HG02798 (cell line): Measurements from ENCODE around the gene WDR33.

Experiments
- ATAC-seq: cut with Tn5 transposase; IDR thresholded peaks from one replicate; pipeline ENCODE4 v1.9.1; 2021; ENCODE audit warnings: mild to moderate bottlenecking; ENCODE audit not compliant: unreplicated experiment, poor library complexity

WDR33 gene

GRCh38 chr2:127769587-127769986 lies 41.4 kb downstream of the WDR33 start:
- ATAC-seq = no peak

GRCh38 chr2:127768775-127769479 lies 42.0 kb downstream of the WDR33 start:
- no peak for ATAC-seq

- no peak for ATAC-seq
These were observed 47.2 kb downstream of the WDR33 start for GRCh38 chr2:127763776-127764175.

GRCh38 chr2:127762846-127763245 lies 48.1 kb downstream of the WDR33 start:
- no peak for ATAC-seq

GRCh38 chr2:127762441-127762840 lies 48.5 kb downstream of the WDR33 start:
- no peak for ATAC-seq

DNA sequence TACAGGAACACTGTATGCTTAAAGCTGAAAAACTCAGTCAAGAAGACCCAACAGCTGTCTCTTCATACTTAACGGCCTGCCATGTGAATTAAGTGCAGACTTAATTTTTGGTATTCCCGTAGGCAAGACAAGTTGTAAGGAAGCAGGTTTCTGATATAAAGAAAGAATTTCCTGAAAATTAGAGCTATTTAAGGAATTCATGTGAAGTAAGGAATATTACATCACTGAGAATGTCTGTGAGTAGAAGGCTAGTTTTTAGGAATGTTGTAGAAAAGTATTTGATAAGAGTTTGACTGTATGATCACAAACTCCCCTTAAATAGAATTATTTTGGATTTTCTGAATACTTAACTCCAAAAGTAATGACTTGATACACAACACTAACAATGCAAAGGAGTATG lies 51.0 kb downstream of the WDR33 start:
- ATAC-seq = no peak

DNA sequence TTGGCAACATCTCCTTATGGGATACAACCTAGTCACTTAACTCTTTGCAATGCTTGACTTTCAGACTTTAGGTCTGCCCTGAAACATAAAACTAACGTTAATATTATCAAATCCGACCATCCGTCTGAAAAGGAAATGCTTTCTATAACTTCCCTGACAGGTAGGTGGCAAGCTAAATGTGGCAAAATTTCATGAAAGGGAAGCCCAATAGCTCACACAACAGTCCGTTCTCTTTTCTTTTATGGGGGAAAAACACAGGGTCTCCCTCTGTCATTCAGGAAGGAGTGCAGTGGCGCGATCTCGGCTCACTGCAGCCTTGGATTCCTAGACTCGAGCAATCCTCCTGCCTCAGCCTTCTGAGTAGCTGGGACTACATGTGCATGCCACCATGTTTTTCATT lies 56.8 kb downstream of the WDR33 start:
- ATAC-seq = no peak

DNA sequence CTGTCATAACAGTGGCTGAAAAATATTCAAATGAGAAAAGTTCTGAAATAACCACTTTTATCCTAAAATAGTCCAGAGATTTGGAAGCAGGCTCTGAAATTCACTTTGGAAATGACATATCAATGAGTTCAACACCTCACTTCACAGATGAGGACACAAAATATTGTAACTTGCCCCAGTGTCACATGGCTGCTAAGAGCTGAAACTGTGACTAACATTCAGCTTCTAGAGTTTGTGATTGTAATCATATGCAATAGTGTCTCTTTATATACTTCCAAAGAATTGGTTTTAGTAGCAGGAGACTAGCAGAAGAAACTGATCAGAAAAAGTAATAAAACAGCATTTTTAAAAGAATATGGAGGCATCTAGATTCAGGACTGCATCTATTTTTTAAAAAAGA lies 57.6 kb downstream of the WDR33 start:
- no peak for ATAC-seq

DNA sequence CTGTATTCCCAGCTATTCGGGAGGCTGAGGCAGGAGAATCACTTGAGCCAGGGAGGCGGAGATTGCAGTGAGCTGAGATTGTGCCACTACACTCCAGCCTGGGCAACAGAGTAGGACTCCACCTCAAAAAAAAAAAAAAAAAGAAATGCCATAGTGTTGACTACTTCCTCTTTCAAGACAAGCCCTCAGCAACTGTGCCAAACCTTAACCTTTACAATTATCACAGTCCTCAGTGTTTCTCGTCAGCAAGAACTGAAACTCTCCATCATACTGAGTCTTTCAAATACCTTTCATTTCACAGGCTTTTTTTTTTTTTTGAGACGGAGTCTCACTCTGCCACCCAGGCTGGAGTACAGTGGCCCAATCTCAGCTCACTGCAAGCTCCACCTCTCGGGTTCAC lies 61.4 kb downstream of the WDR33 start:
- peak; percentile 99 for ATAC-seq

GRCh38 chr2:127747621-127748020 lies 63.4 kb downstream of the WDR33 start:
- no peak for ATAC-seq

- no peak for ATAC-seq
These were observed 67.4 kb downstream of the WDR33 start for GRCh38 chr2:127743477-127744026.

- ATAC-seq = no peak
These were observed 70.2 kb downstream of the WDR33 start for GRCh38 chr2:127740665-127741288.

GRCh38 chr2:127739800-127740199 lies 71.2 kb downstream of the WDR33 start:
- ATAC-seq = no peak

- no peak for ATAC-seq
These were observed 73.1 kb downstream of the WDR33 start for GRCh38 chr2:127737892-127738291.

DNA sequence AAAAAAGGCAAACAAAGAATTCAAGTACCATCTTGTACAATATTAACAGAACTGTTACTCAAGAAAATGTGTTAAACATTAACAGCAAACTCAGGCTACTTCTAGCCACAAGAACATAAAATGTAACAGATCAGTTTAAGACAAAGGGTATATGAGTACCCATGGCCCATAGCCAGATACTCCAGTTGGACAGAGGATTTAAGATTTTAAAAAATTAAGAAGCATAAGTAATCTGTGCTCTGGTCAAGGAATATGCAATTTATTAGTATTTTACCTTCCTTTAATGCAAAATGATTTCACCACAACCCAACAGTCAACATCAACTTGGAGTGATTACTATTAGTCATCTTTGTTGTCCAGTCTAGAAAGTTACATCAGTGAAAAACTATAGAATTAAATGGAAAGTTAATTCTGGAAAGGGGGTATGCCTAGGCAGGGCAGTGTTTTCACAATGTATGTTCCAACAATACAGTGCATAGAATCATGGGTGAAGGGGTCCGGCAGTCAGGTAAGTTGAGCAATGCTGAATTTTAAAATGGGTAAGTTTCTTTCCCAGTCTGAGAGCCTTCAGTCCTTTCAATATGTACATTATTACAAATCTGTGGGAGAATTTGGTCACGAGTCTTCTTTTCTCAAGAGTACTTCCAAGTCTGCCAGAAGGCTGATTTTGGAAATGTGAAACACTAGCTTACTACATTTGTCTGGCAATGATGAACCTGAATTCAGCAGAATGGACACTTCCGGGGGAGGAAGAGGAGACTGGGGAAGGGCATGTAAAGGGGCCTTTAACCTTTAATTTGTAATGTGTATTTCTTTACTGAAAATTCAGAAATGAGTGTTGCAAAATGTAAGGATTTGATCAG lies 75.2 kb downstream of the WDR33 start:
- ATAC-seq = no peak

DNA sequence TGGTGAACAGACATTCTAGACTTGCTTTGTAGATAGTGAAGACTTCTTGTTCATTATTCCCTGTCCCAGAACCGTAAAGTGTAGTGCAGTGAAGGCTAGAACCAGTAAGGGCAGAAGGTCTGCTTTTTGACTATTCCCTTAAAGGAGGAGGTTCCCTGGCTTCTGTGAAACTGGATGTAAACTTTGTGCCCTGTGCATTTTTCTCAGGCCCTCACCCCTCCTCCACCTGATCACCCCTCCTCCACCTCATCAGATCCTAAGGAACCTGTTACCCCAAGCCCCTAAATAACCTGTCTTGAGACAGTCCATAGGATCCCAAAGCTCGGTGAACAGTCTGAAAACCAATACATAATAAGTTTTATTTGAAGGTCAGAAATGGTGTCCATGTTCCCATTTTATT lies 75.9 kb downstream of the WDR33 start:
- no peak for ATAC-seq

DNA sequence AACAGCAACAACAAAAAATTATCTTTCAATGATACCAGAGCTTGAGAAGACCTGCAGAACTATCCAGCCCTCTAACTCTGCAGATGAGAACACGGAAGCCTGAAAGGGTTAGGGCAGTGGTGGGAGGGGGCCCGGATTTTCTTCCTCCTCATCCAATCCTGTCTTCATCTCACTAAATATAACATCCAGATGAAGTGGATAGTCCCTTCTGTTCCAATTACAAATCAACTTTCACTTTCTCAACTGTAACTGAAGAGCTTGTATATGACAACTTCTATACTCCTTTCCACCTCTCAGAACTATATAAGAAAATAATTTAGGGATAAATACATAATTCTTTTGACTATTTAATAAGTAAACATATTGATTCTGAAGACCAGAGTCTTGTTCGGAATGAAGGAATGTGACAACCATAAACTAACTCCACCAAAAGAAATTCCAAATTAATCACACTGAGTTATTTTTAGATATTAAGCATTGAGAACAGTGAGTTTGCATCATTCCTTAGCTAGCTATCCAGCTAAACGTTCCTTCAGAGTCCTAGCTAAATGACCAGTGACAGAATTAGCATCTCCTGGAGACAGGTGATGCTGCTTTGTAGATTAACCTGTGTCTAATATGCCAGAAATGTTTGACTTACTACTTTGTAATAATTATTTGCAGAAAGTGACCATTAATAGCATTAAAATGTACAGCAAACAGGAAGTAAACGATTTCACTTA lies 77.0 kb downstream of the WDR33 start:
- no peak for ATAC-seq

DNA sequence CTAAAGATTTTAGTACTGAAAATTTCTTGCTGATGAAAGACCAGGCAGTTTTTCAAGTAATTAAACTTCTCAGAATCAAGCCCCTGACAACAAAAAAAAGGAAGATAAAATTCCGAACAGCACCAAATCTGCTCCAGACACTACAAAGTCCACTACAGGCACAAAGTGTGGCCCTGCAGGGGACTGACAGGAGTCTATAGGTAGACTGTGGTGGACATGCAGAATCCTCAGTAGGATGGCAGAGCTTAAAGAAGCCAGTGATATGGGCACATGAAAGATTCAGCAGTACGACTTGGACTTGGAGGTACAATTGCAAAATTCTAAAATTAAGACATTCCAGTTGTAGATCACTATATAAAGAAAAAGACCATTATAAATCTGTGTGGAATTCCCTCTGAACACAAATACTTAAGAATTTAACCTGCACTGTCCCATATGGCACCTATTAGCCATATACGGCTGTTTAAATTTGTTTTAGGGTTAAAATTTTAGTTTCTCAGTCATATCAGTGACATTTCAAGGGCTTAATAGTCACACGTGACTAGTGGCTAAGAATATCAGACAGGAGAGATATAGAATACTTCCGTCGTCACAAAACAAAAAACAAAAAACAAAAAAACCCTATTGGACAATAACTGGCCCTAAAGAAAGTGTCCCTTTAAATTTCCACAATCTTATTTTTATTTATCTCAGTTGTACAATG lies 77.7 kb downstream of the WDR33 start:
- no peak for ATAC-seq

GRCh38 chr2:127726158-127726880 lies 84.7 kb downstream of the WDR33 start:
- no peak for ATAC-seq
